Measurements from ENCODE around the gene PTPRM.
A peak's percentile ranks its signal among the peaks of the same experiment; 100 is the strongest.

Gene PTPRM

DNA sequence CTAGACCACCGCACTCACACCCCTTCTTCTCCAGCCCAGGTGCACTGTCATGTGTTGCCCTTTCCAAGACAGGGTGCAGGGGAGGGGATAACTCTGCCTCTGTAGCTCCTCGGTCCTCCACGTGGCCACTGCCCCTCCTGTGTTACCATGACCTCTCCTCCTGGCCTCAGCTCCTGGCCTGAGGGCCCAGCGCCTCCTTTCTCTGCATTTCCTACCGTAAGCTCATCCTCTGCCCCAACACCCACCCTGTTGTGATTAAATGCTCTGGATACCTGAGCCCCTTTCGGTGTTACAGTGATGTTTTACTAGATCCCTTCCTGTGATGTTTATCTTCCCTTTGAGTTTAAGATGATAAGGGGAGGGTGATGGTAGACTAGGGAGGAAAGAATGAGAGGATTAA, 242.3 kb downstream of the PTPRM start:
- Histone ChIP-seq H3K27ac (ENCODE audit: low read length, poor library complexity, severe bottlenecking) (no peak overlapping the region), H4K8ac (ENCODE audit: low read length) (no peak overlapping the region), H3K79me1 (replicated peaks; ENCODE audit: low read length, poor library complexity, severe bottlenecking) (peaks cover 29% of the 10 kb centered on the region), H3K9me3 (ENCODE audit: control insufficient read depth, low read length) (peaks cover 6% of the 10 kb centered on the region), H2BK120ac (ENCODE audit: low read depth, low read length) (no peak overlapping the region), H3K14ac (ENCODE audit: low read length in 2 of 2) (no peak overlapping the region), H3K4me1 (ENCODE audit: control insufficient read depth, insufficient read depth, low read depth, low read length) (peaks cover 5% of the 10 kb centered on the region), H3K4ac (ENCODE audit: low read depth in 1 of 2, low read length in 2 of 2) (no peak overlapping the region), H2AFZ (ENCODE audit: low read depth, low read length) (no peak overlapping the region), H2AK5ac (ENCODE audit: low read length, severe bottlenecking) (no peak overlapping the region), H3K18ac (ENCODE audit: low read depth in 1 of 2, low read length in 2 of 2) (no peak overlapping the region), H2BK12ac (ENCODE audit: low read length in 2 of 2) (no peak overlapping the region), H3K9ac (ENCODE audit: low read length) (no peak overlapping the region), H4K91ac (ENCODE audit: low read length) (no peak overlapping the region), H2BK5ac (ENCODE audit: low read depth, low read length, poor library complexity, severe bottlenecking) (no peak overlapping the region), H2BK15ac (ENCODE audit: low read depth, poor library complexity, severe bottlenecking) (no peak overlapping the region), H3K23ac (ENCODE audit: low read length in 2 of 2) (no peak overlapping the region), H3K4me2 (ENCODE audit: low read length, poor library complexity, severe bottlenecking) (no peak overlapping the region), H3K4me3 (ENCODE audit: insufficient read depth in 1 of 2, low read depth in 1 of 2, low read length in 2 of 2) (no peak overlapping the region), H3K36me3 (ENCODE audit: control insufficient read depth in 1 of 2, insufficient read depth in 2 of 2, low read depth in 1 of 2, low read length in 2 of 2) (peaks cover 0 to 3% of the 10 kb centered on the region in 2 experiments), H3K27me3 (ENCODE audit: control insufficient read depth in 1 of 2, insufficient read depth in 1 of 2, low read length in 2 of 2) (no peaks in the 10 kb centered on the region)
- WGBS, result 84% methylated on average over 5 of the region's 6 CpGs
- no peak for DNase-seq

GRCh38 chr18:7809978-7810377, 242.9 kb downstream of the PTPRM start:
- Histone ChIP-seq H3K14ac (ENCODE audit: low read length in 2 of 2) (no peak overlapping the region), H3K4me3 (ENCODE audit: insufficient read depth in 1 of 2, low read depth in 1 of 2, low read length in 2 of 2) (no peak overlapping the region), H3K23ac (ENCODE audit: low read length in 2 of 2) (no peak overlapping the region), H3K18ac (ENCODE audit: low read depth in 1 of 2, low read length in 2 of 2) (no peak overlapping the region), H3K36me3 (ENCODE audit: control insufficient read depth in 1 of 2, insufficient read depth in 2 of 2, low read depth in 1 of 2, low read length in 2 of 2) (peaks cover 0 to 4% of the 10 kb centered on the region in 2 experiments), H2BK12ac (ENCODE audit: low read length in 2 of 2) (no peak overlapping the region), H3K27ac (ENCODE audit: low read length, poor library complexity, severe bottlenecking) (no peak overlapping the region), H3K4me2 (ENCODE audit: low read length, poor library complexity, severe bottlenecking) (no peak overlapping the region), H3K4me1 (ENCODE audit: control insufficient read depth, insufficient read depth, low read depth, low read length) (peaks cover 5% of the 10 kb centered on the region), H3K4ac (ENCODE audit: low read depth in 1 of 2, low read length in 2 of 2) (peak overlapping the region in 1 of 2 experiments; percentile 52), H3K79me1 (replicated peaks; ENCODE audit: low read length, poor library complexity, severe bottlenecking) (peaks cover 31% of the 10 kb centered on the region), H2AK5ac (ENCODE audit: low read length, severe bottlenecking) (no peak overlapping the region), H3K27me3 (ENCODE audit: control insufficient read depth in 1 of 2, insufficient read depth in 1 of 2, low read length in 2 of 2) (no peaks in the 10 kb centered on the region), H2BK15ac (ENCODE audit: low read depth, poor library complexity, severe bottlenecking) (no peak overlapping the region), H2AFZ (ENCODE audit: low read depth, low read length) (no peak overlapping the region), H2BK5ac (ENCODE audit: low read depth, low read length, poor library complexity, severe bottlenecking) (no peak overlapping the region), H4K8ac (ENCODE audit: low read length) (no peak overlapping the region), H4K91ac (ENCODE audit: low read length) (no peak overlapping the region), H3K9me3 (ENCODE audit: control insufficient read depth, low read length) (peaks cover 12% of the 10 kb centered on the region), H2BK120ac (ENCODE audit: low read depth, low read length) (no peak overlapping the region), H3K9ac (ENCODE audit: low read length) (no peak overlapping the region)
- no peak for DNase-seq
- WGBS, result 91% methylated on average over 3 of the region's 5 CpGs

- DNase-seq, result peak; percentile 62
- peaks cover 22% of the 10 kb centered on the region for H3K9me3 ChIP-seq (ENCODE audit: control insufficient read depth, low read length)
- peak overlapping the region in 1 of 2 experiments; percentile 44 for H3K14ac ChIP-seq (ENCODE audit: low read length in 2 of 2)
- peaks cover 24% of the 10 kb centered on the region for H3K79me1 ChIP-seq (replicated peaks; ENCODE audit: low read length, poor library complexity, severe bottlenecking)
- H2BK15ac ChIP-seq (ENCODE audit: low read depth, poor library complexity, severe bottlenecking), result no peak overlapping the region
- peak overlapping the region; percentile 20 for H3K4me2 ChIP-seq (ENCODE audit: low read length, poor library complexity, severe bottlenecking)
- H2AFZ ChIP-seq (ENCODE audit: low read depth, low read length), result no peak overlapping the region
- H4K8ac ChIP-seq (ENCODE audit: low read length), result no peak overlapping the region
- peaks cover 0 to 4% of the 10 kb centered on the region in 2 experiments for H3K36me3 ChIP-seq (ENCODE audit: control insufficient read depth in 1 of 2, insufficient read depth in 2 of 2, low read depth in 1 of 2, low read length in 2 of 2)
- no peak overlapping the region for H3K4me3 ChIP-seq (ENCODE audit: insufficient read depth in 1 of 2, low read depth in 1 of 2, low read length in 2 of 2)
- no peak overlapping the region for H3K23ac ChIP-seq (ENCODE audit: low read length in 2 of 2)
- H4K91ac ChIP-seq (ENCODE audit: low read length), result no peak overlapping the region
- no peak overlapping the region for H2BK12ac ChIP-seq (ENCODE audit: low read length in 2 of 2)
- peaks cover 5% of the 10 kb centered on the region for H3K4me1 ChIP-seq (ENCODE audit: control insufficient read depth, insufficient read depth, low read depth, low read length)
- H3K27me3 ChIP-seq (ENCODE audit: control insufficient read depth in 1 of 2, insufficient read depth in 1 of 2, low read length in 2 of 2), result no peaks in the 10 kb centered on the region
- peak overlapping the region; percentile 70 for H3K27ac ChIP-seq (ENCODE audit: low read length, poor library complexity, severe bottlenecking)
- H3K18ac ChIP-seq (ENCODE audit: low read depth in 1 of 2, low read length in 2 of 2), result no peak overlapping the region
- no peak overlapping the region for H3K9ac ChIP-seq (ENCODE audit: low read length)
- H3K4ac ChIP-seq (ENCODE audit: low read depth in 1 of 2, low read length in 2 of 2), result no peak overlapping the region
- no peak overlapping the region for H2BK5ac ChIP-seq (ENCODE audit: low read depth, low read length, poor library complexity, severe bottlenecking)
- H2BK120ac ChIP-seq (ENCODE audit: low read depth, low read length), result no peak overlapping the region
- 94% methylated on average over 3 of the region's 3 CpGs for WGBS
- H2AK5ac ChIP-seq (ENCODE audit: low read length, severe bottlenecking), result no peak overlapping the region
Observed at GRCh38 chr18:7812431-7813063, 245.4 kb downstream of the PTPRM start.

DNA sequence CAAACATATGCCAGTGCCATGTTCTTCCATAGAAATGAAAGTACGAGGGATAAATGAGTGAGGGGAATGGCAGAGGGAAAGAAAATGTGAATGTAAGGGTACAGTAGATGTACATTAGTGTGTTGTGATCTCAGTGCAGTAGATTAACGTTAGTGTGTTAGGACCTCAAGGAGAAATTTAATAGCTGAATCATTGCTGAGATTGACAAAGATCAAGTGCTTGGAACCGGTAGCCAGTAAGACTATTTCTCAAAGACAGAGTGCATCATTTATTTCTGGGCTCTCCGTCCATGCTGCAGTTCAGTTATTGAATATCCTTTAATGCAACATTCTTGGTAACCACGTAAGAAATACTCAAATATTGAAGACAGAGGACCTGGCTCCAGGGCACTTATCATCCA, 246.0 kb downstream of the PTPRM start:
- Histone ChIP-seq H3K36me3 (ENCODE audit: control insufficient read depth in 1 of 2, insufficient read depth in 2 of 2, low read depth in 1 of 2, low read length in 2 of 2) (peaks cover 0 to 4% of the 10 kb centered on the region in 2 experiments), H2AK5ac (ENCODE audit: low read length, severe bottlenecking) (no peak overlapping the region), H3K4me1 (ENCODE audit: control insufficient read depth, insufficient read depth, low read depth, low read length) (peaks cover 5% of the 10 kb centered on the region), H3K27ac (ENCODE audit: low read length, poor library complexity, severe bottlenecking) (peak overlapping the region; percentile 34), H4K91ac (ENCODE audit: low read length) (no peak overlapping the region), H3K4me3 (ENCODE audit: insufficient read depth in 1 of 2, low read depth in 1 of 2, low read length in 2 of 2) (no peak overlapping the region), H3K9ac (ENCODE audit: low read length) (no peak overlapping the region), H3K4me2 (ENCODE audit: low read length, poor library complexity, severe bottlenecking) (no peak overlapping the region), H2BK12ac (ENCODE audit: low read length in 2 of 2) (no peak overlapping the region), H2BK5ac (ENCODE audit: low read depth, low read length, poor library complexity, severe bottlenecking) (no peak overlapping the region), H3K23ac (ENCODE audit: low read length in 2 of 2) (no peak overlapping the region), H2BK15ac (ENCODE audit: low read depth, poor library complexity, severe bottlenecking) (no peak overlapping the region), H4K8ac (ENCODE audit: low read length) (no peak overlapping the region), H3K9me3 (ENCODE audit: control insufficient read depth, low read length) (peaks cover 22% of the 10 kb centered on the region), H2AFZ (ENCODE audit: low read depth, low read length) (no peak overlapping the region), H3K27me3 (ENCODE audit: control insufficient read depth in 1 of 2, insufficient read depth in 1 of 2, low read length in 2 of 2) (no peaks in the 10 kb centered on the region), H3K14ac (ENCODE audit: low read length in 2 of 2) (no peak overlapping the region), H3K18ac (ENCODE audit: low read depth in 1 of 2, low read length in 2 of 2) (no peak overlapping the region), H3K4ac (ENCODE audit: low read depth in 1 of 2, low read length in 2 of 2) (no peak overlapping the region), H2BK120ac (ENCODE audit: low read depth, low read length) (no peak overlapping the region), H3K79me1 (replicated peaks; ENCODE audit: low read length, poor library complexity, severe bottlenecking) (peaks cover 27% of the 10 kb centered on the region)
- no peak for DNase-seq
- WGBS, result 93% methylated on average over 5 of the region's 5 CpGs

Data from mesenchymal stem cell (in vitro differentiated cells and primary cell).